Colonic mucosa (tissue), 2 donors: ENCODE measurements around the gene PBX4. TPM values are rescaled to one million over a fixed set of nuclear protein-coding genes. Genes with fewer than 3 reads are reported as not detected.

Source experiments
- total RNA-seq, 2 donors: library from RNA; stranded (reverse); fragmentation: NEBNext Ultra II Directional in 1 of 2; extraction: Animal tissue kit (Norgen Biotek cat#: 25700) in 1 of 2; gene quantifications; one replicate each; pipeline ENCODE4 v1.2.1, GENCODE V29; 2021
- donor health status: DM: no; HTN: no; CAD: no.
- donor health status: DM: no; HTN: no; CAD: no.

PBX4 gene
- total RNA-seq, 2 donors from 2014 or later, result 2.3 to 4.9 TPM

Other genes starting within 250 kb of the PBX4 start
- 100 to 1,000 TPM; 102 to 145 TPM for gene GATAD2A, start 213.0 kb downstream of the PBX4 start, total RNA-seq
- gene TSSK6, start 103.1 kb downstream of the PBX4 start, total RNA-seq, result 1 to 10 TPM; 2.2 to 3.6 TPM
- 100 to 1,000 TPM; 399 to 494 TPM for gene NDUFA13, start 102.5 kb downstream of the PBX4 start, total RNA-seq
- gene YJEFN3, start 89.8 kb downstream of the PBX4 start, total RNA-seq, result 10 to 100 TPM in 1 of 2 donors, 1 to 10 TPM in 1; 1.9 to 17.3 TPM
- gene CILP2, start 80.4 kb downstream of the PBX4 start, total RNA-seq, result under 1 TPM; 0.05 to 0.35 TPM
- gene LPAR2, start 9.5 kb upstream of the PBX4 start, total RNA-seq, result 10 to 100 TPM; 16.6 to 22.6 TPM
- gene GMIP, start 25.0 kb upstream of the PBX4 start, total RNA-seq, result 10 to 100 TPM; 31.4 to 32.2 TPM
- 10 to 100 TPM; 46.0 to 77.4 TPM for gene ATP13A1, start 45.0 kb upstream of the PBX4 start, total RNA-seq
- gene ZNF101, start 50.2 kb upstream of the PBX4 start, total RNA-seq, result 10 to 100 TPM; 13.9 to 15.9 TPM
- 1 to 10 TPM; 2.6 to 4.8 TPM for gene ZNF14, start 114.4 kb upstream of the PBX4 start, total RNA-seq
- 10 to 100 TPM; 15.3 to 18.7 TPM for gene ZNF506, start 203.1 kb upstream of the PBX4 start, total RNA-seq
- 1 to 10 TPM; 8.0 to 9.0 TPM for gene ZNF253, start 247.2 kb upstream of the PBX4 start, total RNA-seq